Endometrial microvascular endothelial cells (primary cell): ENCODE data around the gene RRN3. TPM values are rescaled to one million over a fixed set of nuclear protein-coding genes. Genes with fewer than 3 reads are reported as not detected.
"Not testable (repeated sequence)": the region's sequence is repeated elsewhere in the genome, so short reads cannot be mapped to it uniquely, and the experiment has no call there.

Source experiments
- in situ Hi-C: cut with HindIII; loops from 2 replicates; pipeline ENCODE4 v1.10.0; 2017; ENCODE audit warnings: low sequenced_read_pairs, low pct_unique_long_range_greater_than_20kb; ENCODE audit errors: inconsistent ontology term
- total RNA-seq: library from RNA; depleted of rRNA; stranded (reverse); fragments of >200 nt; gene quantifications from one replicate; pipeline ENCODE4 v1.2.3, GENCODE V29; 2015; ENCODE audit errors: inconsistent ontology term

RRN3 gene
- total RNA-seq = 37.0 TPM

GRCh38 chr16:15093955-15094827 lies at the start of gene RRN3:
TSS of gene RRN3 (minus strand) at chr16:15094272. CDS start at chr16:15094233, 39 bp downstream.
- in situ Hi-C loops = not testable (repeated sequence)

GRCh38 chr16:15143601-15144091 lies 49.6 kb upstream of the RRN3 start:
- in situ Hi-C loops = not testable (repeated sequence)

GRCh38 chr16:15142891-15143600 lies 49.0 kb upstream of the RRN3 start:
- in situ Hi-C loops = not testable (repeated sequence)

- in situ Hi-C loops = not testable (repeated sequence)
Measured at GRCh38 chr16:15142107-15142890, 48.2 kb upstream of the RRN3 start.

GRCh38 chr16:15141586-15141985 lies 47.5 kb upstream of the RRN3 start:
- in situ Hi-C loops = no loop called here

GRCh38 chr16:15140444-15141365 lies 46.6 kb upstream of the RRN3 start:
- in situ Hi-C loops = not testable (repeated sequence)

GRCh38 chr16:15137514-15137913 lies 43.4 kb upstream of the RRN3 start:
- in situ Hi-C loops = not testable (repeated sequence)

GRCh38 chr16:15135483-15136360 lies 41.6 kb upstream of the RRN3 start:
- in situ Hi-C loops = not testable (repeated sequence)

- in situ Hi-C loops = not testable (repeated sequence)
Measured at GRCh38 chr16:15134752-15135482, 40.8 kb upstream of the RRN3 start.

- in situ Hi-C loops = not testable (repeated sequence)
Measured at GRCh38 chr16:15133554-15133953, 39.5 kb upstream of the RRN3 start.

GRCh38 chr16:15132719-15133428 lies 38.8 kb upstream of the RRN3 start:
- in situ Hi-C loops = not testable (repeated sequence)

GRCh38 chr16:15130943-15131700 lies 37.0 kb upstream of the RRN3 start:
- in situ Hi-C loops = not testable (repeated sequence)

- in situ Hi-C loops = not testable (repeated sequence)
Measured at GRCh38 chr16:15130256-15130932, 36.3 kb upstream of the RRN3 start.

GRCh38 chr16:15127641-15128425 lies 33.8 kb upstream of the RRN3 start:
- in situ Hi-C loops = not testable (repeated sequence)
